ENCODE results near the gene PARP9. TPM values are rescaled to one million over a fixed set of nuclear protein-coding genes. Genes with fewer than 3 reads are reported as not detected.

The PARP9 gene
- 15.2 TPM for total RNA-seq

GRCh38 chr3:122564155-122564912 is at the start of gene PARP9, which contains the start of gene DTX3L:
Gene PARP9 (minus strand): TSS chr3:122564300. CDS start chr3:122559620, 4,680 bp downstream.
Gene DTX3L (plus strand): TSS chr3:122564338. CDS start chr3:122564427, 89 bp downstream.

GRCh38 chr3:122577409-122578031 is 13.4 kb upstream of the PARP9 start, which contains the start of gene PARP15:
Gene PARP15 (plus strand): TSS chr3:122577650. CDS start chr3:122577668, 18 bp downstream.

GRCh38 chr3:122514123-122515019 is 49.7 kb downstream of the PARP9 start, which contains the start of gene KPNA1:
Gene KPNA1 (minus strand): TSS chr3:122514939. CDS start chr3:122496565, 18,374 bp downstream.

Other genes starting within 250 kb of the PARP9 start
- gene CSTA, start 239.1 kb downstream of the PARP9 start, total RNA-seq: not detected
- 22.8 TPM for gene MIX23, start 181.1 kb downstream of the PARP9 start, total RNA-seq
- 15.4 TPM for gene FAM162A, start 180.1 kb downstream of the PARP9 start, total RNA-seq
- 8.7 TPM for gene WDR5B, start 148.2 kb downstream of the PARP9 start, total RNA-seq
- 68.6 TPM for gene KPNA1, start 49.4 kb downstream of the PARP9 start, total RNA-seq
- gene DTX3L, start within 50 bp of the PARP9 start, total RNA-seq: 13.0 TPM
- 0.82 TPM for gene PARP15, start 13.3 kb upstream of the PARP9 start, total RNA-seq
- 29.6 TPM for gene PARP14, start 116.5 kb upstream of the PARP9 start, total RNA-seq
- 12.5 TPM for gene HSPBAP1, start 229.5 kb upstream of the PARP9 start, total RNA-seq
- gene SLC49A4, start 230.8 kb upstream of the PARP9 start, total RNA-seq: 24.1 TPM

Data from camera-type eye (tissue), 1 donor.